AML-193 (cell line): Measurements from ENCODE around the gene ABCD1.
A peak's percentile ranks its signal among the peaks of the same experiment; 100 is the strongest.
"Not testable (repeated sequence)": the region's sequence is repeated elsewhere in the genome, so short reads cannot be mapped to it uniquely, and the experiment has no call there.

Experiments
- DNase-seq, 2 experiments: peaks; one replicate each; lab custom pipeline; 2025; lab: John Stamatoyannopoulos, UW

Gene ABCD1

DNA sequence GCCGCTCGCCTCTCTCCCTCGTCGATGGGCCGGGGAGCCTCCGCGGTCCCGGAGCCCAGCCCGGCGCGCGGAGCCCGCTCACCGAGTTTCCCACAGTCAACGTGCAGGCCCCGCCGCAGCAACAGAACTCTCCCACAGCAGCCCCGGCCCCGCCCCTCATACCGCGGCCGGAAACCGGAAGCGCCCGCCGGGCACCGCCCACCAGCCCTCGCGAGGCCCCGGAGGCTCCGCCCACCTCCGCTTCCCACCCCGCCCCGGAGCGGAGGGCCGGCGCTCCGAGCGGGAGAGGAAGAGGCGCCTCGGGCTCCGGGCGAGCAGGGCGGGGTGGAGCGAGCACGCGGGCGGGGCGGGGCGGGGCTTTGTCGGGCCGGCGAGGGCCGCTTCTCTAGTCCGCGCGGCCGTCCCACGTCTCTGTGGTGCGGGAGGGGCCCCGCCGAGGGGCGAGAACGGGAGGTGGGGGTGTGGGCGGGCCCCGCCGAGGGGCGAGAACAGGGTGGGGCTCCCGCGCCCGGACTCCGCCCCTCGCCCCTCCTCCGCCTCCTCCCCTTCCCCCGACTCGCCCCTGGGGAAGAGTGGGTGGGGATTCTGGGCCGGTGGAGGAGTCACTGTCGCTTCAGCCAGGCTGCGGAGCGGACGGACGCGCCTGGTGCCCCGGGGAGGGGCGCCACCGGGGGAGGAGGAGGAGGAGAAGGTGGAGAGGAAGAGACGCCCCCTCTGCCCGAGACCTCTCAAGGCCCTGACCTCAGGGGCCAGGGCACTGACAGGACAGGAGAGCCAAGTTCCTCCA lies at the start of gene ABCD1, which contains the start of gene BCAP31:
Gene ABCD1, plus strand, starts transcription at position 605 of the 787 bp plus-strand sequence. CDS start 411 bp downstream, outside the sequence.
Gene BCAP31, minus strand, starts transcription at position 136 of the 787 bp plus-strand sequence. CDS start 1,143 bp downstream, outside the sequence.
- DNase-seq = peak; percentile 58 to 66

DNA sequence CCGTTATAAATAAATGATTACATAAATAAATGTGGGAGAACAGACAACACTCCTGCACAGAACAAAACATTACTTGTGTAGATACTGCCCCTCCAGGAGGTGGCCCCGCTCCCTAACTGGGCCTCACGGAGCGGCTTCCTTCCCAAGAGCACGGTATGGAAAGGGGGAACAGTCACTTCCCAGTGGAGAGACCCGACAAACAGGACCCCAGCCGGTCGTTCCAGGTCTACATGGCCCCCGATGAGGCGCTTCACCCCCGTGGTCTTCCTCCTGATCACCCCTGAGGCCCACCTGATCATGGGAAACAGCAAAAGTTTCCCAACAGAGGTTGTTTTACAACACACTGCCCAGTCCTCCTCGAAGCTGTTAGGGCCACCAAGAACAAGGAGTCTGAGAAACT lies 43.5 kb upstream of the ABCD1 start:
- no peak for DNase-seq

- not testable (repeated sequence) for DNase-seq
Observed at GRCh38 chrX:153683486-153683885, 41.2 kb upstream of the ABCD1 start.

DNA sequence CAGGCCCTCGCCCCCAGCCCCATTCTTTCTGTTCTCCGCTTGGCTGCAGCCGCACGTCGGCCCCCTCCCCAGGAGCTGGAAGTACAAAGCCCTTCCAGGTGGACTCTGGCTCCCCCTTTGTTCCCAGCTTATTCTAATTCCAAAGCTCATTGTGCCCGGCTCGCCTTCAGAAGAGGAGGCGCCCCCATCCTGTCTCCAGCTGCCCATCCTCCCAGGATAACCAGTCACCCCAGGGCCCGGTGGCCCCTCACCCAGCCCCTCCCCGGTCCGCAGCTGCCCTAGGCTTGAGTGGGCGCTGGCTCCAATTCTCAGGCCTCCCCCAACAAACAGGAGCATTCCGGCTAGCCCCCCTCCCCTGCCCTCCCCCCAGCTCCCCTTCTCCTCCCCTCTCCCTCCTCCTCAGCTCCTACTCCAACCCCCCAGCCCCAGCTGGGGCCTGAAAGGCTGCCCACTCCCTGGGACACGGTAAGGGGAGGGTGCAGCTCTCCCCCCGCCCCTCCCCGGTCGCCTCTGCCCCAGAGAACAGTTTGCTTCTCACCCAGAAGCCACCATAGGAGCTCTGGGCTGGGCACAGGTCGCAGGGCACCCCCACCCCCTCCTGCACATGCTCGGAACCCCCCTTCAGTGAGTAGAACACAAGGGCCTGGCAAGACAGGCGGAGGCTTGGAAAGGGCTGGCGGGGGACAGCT lies 40.0 kb upstream of the ABCD1 start:
- no peak for DNase-seq

GRCh38 chrX:153685156-153685536 lies 39.5 kb upstream of the ABCD1 start:
- no peak for DNase-seq

DNA sequence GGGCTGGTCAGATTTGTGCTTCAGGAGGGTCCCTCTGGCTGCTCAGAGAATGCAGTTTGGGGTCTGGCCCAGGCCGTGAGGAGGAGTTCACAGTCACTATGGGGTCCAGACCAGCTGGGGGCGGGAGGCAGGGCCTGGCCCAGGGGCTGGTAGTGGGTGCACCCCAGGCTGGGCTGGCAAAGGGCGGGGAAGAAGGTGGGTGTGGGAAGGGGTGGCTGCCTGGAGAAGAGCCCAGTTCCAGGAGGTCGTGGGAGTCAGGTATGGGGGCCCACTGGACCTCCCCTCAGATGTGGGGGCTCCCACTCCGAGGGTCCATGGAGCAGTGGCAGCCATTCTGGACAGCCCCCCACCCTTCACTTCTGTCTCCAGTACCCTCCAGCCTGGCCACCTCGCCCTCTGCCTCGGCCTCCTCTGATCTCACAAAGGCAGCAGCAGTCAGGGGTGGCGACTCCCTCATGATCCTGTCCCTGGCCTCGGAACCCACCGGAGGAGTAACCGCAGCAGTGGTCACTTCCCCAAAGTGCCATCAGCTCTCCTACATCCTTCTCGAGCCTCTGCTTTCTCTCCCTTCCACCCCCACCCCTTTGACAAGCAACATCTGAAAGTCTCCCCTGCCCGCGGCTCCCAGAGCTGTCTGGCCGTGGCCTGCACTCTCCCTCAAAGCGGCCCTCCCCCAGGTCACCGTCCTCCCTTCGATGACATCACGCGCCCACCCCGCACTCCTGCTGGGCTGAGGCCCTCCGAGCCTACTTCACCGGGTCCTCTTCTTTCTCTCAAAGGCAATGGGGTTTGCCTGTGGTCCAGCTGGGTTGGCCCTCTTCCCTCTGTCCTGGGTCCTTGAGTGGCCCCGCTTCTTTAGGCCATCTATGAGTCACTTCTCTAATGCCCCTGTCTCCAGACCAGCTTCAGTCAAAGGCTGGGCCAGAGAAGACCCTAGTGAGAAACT lies 38.6 kb upstream of the ABCD1 start:
- no peak for DNase-seq

DNA sequence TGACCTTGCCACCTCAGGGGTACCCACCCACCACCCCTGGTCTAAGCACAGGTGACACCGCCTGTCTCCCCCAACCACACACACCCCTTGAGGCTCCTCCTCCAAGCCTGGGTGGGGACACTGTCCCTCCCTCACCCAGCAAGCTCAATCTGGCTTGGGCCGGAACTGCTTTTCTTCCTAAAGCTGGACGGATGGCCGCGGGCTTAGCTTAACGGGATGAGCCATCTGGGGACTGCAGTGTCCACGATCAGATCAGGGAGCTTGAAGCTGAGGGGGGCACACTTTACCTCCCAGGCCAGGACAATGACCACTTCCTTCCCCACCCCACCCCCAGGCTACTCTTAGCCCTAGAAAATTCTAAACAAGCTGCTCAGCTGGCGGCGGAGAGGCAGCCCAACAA lies 37.9 kb upstream of the ABCD1 start:
- no peak for DNase-seq

GRCh38 chrX:153687121-153688039 lies 37.3 kb upstream of the ABCD1 start, which contains the start of gene SLC6A8:
SLC6A8 (plus strand) TSS chrX:153687926; CDS start chrX:153688575, 649 bp downstream.
- DNase-seq = no peak

GRCh38 chrX:153688071-153688470 lies 36.6 kb upstream of the ABCD1 start:
- DNase-seq = no peak

GRCh38 chrX:153688506-153688905 lies 36.1 kb upstream of the ABCD1 start:
- DNase-seq = no peak

DNA sequence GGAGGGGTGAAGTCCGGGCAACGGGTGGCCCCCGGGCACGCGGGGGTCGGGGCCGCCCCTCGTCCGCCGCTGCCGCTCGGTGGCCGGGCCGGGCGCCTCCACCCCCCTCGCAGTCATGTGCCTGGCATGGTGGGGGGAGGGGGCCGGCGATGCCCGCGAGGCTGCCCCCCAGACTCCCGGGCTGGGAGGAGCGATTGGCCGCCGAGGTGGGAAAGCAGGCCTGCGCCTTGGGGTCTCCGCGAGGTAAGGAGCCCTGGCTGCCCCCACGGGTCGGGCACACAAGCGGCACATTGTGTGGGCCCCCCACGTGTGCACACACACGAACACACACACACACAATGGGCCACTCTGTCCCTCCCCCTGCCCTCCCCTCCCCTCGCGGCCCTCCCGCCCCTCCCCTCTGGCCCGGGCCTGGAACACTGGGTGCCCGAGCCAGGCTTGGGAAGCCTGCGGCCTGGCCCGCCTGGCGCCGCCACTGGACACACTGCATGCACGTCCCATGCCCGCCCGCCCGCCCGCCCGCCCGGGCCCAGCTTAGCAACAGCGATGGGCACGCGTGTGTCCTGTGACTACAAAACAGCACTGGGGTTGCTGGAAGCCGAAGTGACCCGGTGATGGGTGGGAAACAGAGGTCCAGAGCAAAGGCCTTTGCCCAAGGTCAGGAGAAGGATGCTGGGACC lies 35.6 kb upstream of the ABCD1 start:
- DNase-seq = no peak

DNA sequence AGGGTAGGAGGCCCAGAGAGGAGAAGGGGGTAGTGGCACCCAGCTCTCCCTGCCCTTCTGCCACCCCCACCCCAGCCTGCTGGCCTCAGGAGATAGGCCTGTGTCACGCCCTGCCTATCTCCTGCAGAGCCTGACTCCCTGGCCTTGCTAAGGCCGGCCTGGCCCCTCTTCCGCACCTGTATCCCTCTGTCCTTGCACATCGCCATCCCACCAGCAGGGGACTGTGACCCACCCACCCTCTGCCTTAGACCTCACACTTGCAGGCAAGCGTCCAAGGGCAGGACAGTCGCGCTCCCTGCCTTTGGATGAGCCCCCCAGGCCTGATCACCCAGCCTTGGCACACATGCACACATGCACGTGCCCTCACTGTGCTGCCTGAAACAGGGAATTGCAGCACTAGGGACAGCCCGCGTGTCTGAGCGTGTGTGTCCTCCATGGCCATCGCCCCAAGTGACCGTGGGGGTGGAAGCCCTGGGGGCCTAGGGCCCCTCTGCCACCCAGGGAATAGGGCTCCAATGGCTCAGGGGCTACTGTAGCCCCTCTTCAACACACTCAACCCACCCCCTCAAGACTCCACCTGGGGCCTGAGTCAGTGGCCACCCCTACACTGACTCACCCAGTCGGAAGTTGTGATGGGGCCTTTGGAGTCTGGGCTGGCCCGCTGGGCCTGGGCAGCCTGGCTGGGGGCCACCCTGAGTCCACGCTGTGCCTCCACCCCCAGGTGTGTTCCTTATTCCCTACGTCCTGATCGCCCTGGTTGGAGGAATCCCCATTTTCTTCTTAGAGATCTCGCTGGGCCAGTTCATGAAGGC lies 34.8 kb upstream of the ABCD1 start:
- DNase-seq = no peak

DNA sequence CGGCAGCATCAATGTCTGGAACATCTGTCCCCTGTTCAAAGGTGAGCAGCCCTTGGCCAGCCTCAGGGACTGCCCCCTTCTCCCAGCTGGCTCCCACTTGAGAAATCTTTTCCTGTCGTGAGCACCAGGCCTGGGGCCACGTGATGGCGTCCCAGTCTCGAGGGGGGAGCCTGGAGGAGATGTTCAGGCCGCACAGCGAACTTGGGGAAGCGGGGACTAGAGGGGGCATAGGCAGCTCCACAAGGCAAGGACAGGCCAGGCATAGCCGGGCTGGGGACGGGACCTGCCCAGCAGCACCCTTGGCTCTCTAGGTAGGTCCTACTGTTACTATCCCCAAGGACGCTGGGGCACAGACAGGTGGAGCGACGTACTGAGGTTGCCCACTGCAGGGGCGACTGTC lies 34.2 kb upstream of the ABCD1 start:
- DNase-seq = no peak

GRCh38 chrX:153691032-153691827 lies 33.4 kb upstream of the ABCD1 start:
- not testable (repeated sequence) for DNase-seq

- DNase-seq = no peak
Observed at GRCh38 chrX:153692003-153692402, 32.7 kb upstream of the ABCD1 start.

GRCh38 chrX:153692611-153693156 lies 32.0 kb upstream of the ABCD1 start:
- no peak for DNase-seq

- DNase-seq = no peak
Observed at GRCh38 chrX:153693216-153694086, 31.2 kb upstream of the ABCD1 start.
